HL-60 (cell line): ENCODE measurements around the gene RASA2.
"Not testable (repeated sequence)": the region's sequence is repeated elsewhere in the genome, so short reads cannot be mapped to it uniquely, and the experiment has no call there.

Source experiments
- CTCF ChIP-seq: IDR thresholded peaks from one replicate; pipeline ENCODE4 v1.5.1; 2011; ENCODE audit warnings: low read length, control low read depth, inconsistent platforms; ENCODE audit not compliant: insufficient read depth
- GABPA ChIP-seq: IDR thresholded peaks from 2 replicates; pipeline ENCODE4 v1.6.1; 2012; ENCODE audit warnings: low read depth

GRCh38 chr3:141628868-141629441, 142.1 kb downstream of the RASA2 start:
- not testable (repeated sequence) for TF ChIP-seq GABPA, CTCF
